DMS 273 (cell line): ENCODE data around the gene HSPA12A.

Experiments used
- DNase-seq: peaks from one replicate; lab custom pipeline; 2025; ENCODE audit not compliant: unreplicated experiment; lab: John Stamatoyannopoulos, UW

The HSPA12A gene

GRCh38 chr10:116633216-116633600 is 109.2 kb downstream of the HSPA12A start:
- DNase-seq: no peak

- no peak for DNase-seq
Measured at GRCh38 chr10:116632596-116633215, 109.7 kb downstream of the HSPA12A start.

- no peak for DNase-seq
Measured at GRCh38 chr10:116631871-116632295, 110.5 kb downstream of the HSPA12A start.

GRCh38 chr10:116630020-116630419 is 112.3 kb downstream of the HSPA12A start:
- no peak for DNase-seq

- DNase-seq: no peak
Measured at GRCh38 chr10:116629340-116629739, 113.0 kb downstream of the HSPA12A start.

GRCh38 chr10:116627386-116627933 is 114.9 kb downstream of the HSPA12A start:
- peak; percentile 70 for DNase-seq

GRCh38 chr10:116626815-116627214 is 115.6 kb downstream of the HSPA12A start:
- DNase-seq: no peak

- no peak for DNase-seq
Measured at GRCh38 chr10:116625845-116626244, 116.5 kb downstream of the HSPA12A start.

- DNase-seq: no peak
Measured at GRCh38 chr10:116621934-116622655, 120.3 kb downstream of the HSPA12A start.

GRCh38 chr10:116621476-116621875 is 120.9 kb downstream of the HSPA12A start:
- no peak for DNase-seq
